HepG2 (cell line): ENCODE data around the gene ZNF697. TPM values are rescaled to one million over a fixed set of nuclear protein-coding genes. Genes with fewer than 3 reads are reported as not detected.
A peak's percentile ranks its signal among the peaks of the same experiment; 100 is the strongest.

Experiments
- BCL3 ChIP-seq: sonication (generic); formaldehyde crosslinking; IDR thresholded peaks from 2 replicates; pipeline ENCODE4 v1.5.1; 2020; ENCODE audit warnings: mild to moderate bottlenecking, missing genetic modification reagents, moderate library complexity
- BCL6 ChIP-seq: IDR thresholded peaks from 2 replicates; pipeline ENCODE4 v1.6.1; 2016; ENCODE audit warnings: missing genetic modification reagents, missing compliant biosample characterization
- ETV6 ChIP-seq: sonication (generic); formaldehyde crosslinking; conservative IDR thresholded peaks from 2 replicates; pipeline ENCODE4 v1.4.0; 2020; ENCODE audit warnings: missing genetic modification reagents
- MBNL3 ChIP-seq: fragments of 250-450 bp; sonication (Bioruptor Pico); conservative IDR thresholded peaks from 2 replicates; pipeline ENCODE4 v1.8.0; 2022; ENCODE audit warnings: mild to moderate bottlenecking, inconsistent platforms
- POLR2G ChIP-seq: fragments of 200-400 bp; formaldehyde crosslinking; IDR thresholded peaks from 2 replicates; pipeline ENCODE4 v1.6.1; 2018; ENCODE audit warnings: mild to moderate bottlenecking, low read depth, low read length, moderate library complexity
- RBM39 ChIP-seq: fragments of 200-400 bp; formaldehyde crosslinking; IDR thresholded peaks from one replicate; pipeline ENCODE4 v1.6.1; 2018; ENCODE audit warnings: antibody characterized with exemption, mild to moderate bottlenecking, low read depth, low read length; ENCODE audit not compliant: poor library complexity, severe bottlenecking
- RCOR2 ChIP-seq: IDR thresholded peaks from 2 replicates; pipeline ENCODE4 v1.6.1; 2016; ENCODE audit warnings: missing biosample characterization, missing genetic modification reagents
- REST ChIP-seq, 2 experiments: IDR thresholded peaks; 2 replicates each; pipeline ENCODE4 v1.6.1; 2011 to 2012; ENCODE audit warnings: low read length in 2 of 2, borderline replicate concordance in 1 of 2, low read depth in 1 of 2, mild to moderate bottlenecking in 1 of 2, moderate library complexity in 1 of 2
- SSRP1 ChIP-seq: IDR thresholded peaks from 2 replicates; pipeline ENCODE4 v1.6.1; 2016; ENCODE audit warnings: control low read depth
- SYNCRIP ChIP-seq: fragments of 200-400 bp; formaldehyde crosslinking; IDR thresholded peaks from 2 replicates; pipeline ENCODE4 v1.6.1; 2018; ENCODE audit warnings: mild to moderate bottlenecking, low read depth, low read length; ENCODE audit not compliant: insufficient read depth
- TEAD3 ChIP-seq: optimal IDR thresholded peaks from 2 replicates; pipeline ENCODE3; 2016; ENCODE audit warnings: borderline replicate concordance
- ZBTB4 ChIP-seq: sonication (generic); formaldehyde crosslinking; IDR thresholded peaks from 2 replicates; pipeline ENCODE4 v1.4.0; 2020; ENCODE audit warnings: missing genetic modification reagents, mild to moderate bottlenecking, borderline replicate concordance
- ZBTB44 ChIP-seq: sonication (generic); formaldehyde crosslinking; IDR thresholded peaks from 2 replicates; pipeline ENCODE4 v1.4.0; 2020; ENCODE audit warnings: missing genetic modification reagents
- ZFYVE20 ChIP-seq: sonication (generic); formaldehyde crosslinking; IDR thresholded peaks from 2 replicates; pipeline ENCODE4 v1.8.0; 2023; ENCODE audit warnings: low read depth, mild to moderate bottlenecking, moderate library complexity, missing genetic modification reagents, borderline replicate concordance
- ZNF382 ChIP-seq: sonication (generic); formaldehyde crosslinking; IDR thresholded peaks from 2 replicates; pipeline ENCODE4 v1.5.0; 2020; ENCODE audit warnings: missing genetic modification reagents, mild to moderate bottlenecking, borderline replicate concordance
- ZNF383 ChIP-seq: sonication (generic); formaldehyde crosslinking; IDR thresholded peaks from 2 replicates; pipeline ENCODE4 v1.4.0; 2020; ENCODE audit warnings: missing genetic modification reagents, mild to moderate bottlenecking, borderline replicate concordance
- ZNF607 ChIP-seq: sonication (generic); formaldehyde crosslinking; IDR thresholded peaks from 2 replicates; pipeline ENCODE4 v1.5.1; 2020; ENCODE audit warnings: missing genetic modification reagents, mild to moderate bottlenecking, borderline replicate concordance
- ZSCAN25 ChIP-seq: sonication (generic); formaldehyde crosslinking; IDR thresholded peaks from 2 replicates; pipeline ENCODE4 v1.8.0; 2022; ENCODE audit warnings: mild to moderate bottlenecking, missing genetic modification reagents
- polyA plus RNA-seq, 8 experiments: library from polyadenylated mRNA; depleted of rRNA in 3 of 8; stranded (reverse) in 7 of 8; unstranded in 1 of 8; fragments of >200 nt; fragmentation: Illumina TruSeq in 4 of 8; extraction: Trizol in 4 of 8; gene quantifications; 2 replicates each; pipeline versions ENCODE4 v1.2.1 to v1.2.3, GENCODE V29; 2011 to 2016; ENCODE audit warnings: low read depth in 4 of 8, missing spikeins in 1 of 8, mixed read lengths in 1 of 8; ENCODE audit not compliant: insufficient read depth in 1 of 8
- total RNA-seq, 5 experiments: library from RNA; depleted of rRNA; stranded (reverse); fragments of >200 nt; fragmentation: Illumina TruSeq; extraction: Trizol; gene quantifications; 2 replicates each; pipeline ENCODE4 v1.2.3, GENCODE V29; 2016; ENCODE audit warnings: low read depth in 1 of 5

Gene ZNF697
- total and polyA plus RNA-seq, 2 of the 13 experiments (the other 11 are each of a cell fraction or from before 2014, with no cell fraction given): 2.3 to 7.1 TPM

GRCh38 chr1:119647734-119648619 is at the start of gene ZNF697 (continued):
- 0 out of 2 replicates have a peak, but pooled peaks have one; percentile 15 for TF ChIP-seq ZNF607 (CRISPR knock-in tag)
- 0 out of 2 replicates have a peak, but pooled peaks have one; percentile 20 for TF ChIP-seq ETV6 (CRISPR knock-in tag)
- TF ChIP-seq RBM39: no peak
- peak; percentile 59; the same call in 1 of the 2 replicates for TF ChIP-seq BCL3
- no peak; the same call in 1 of the 2 replicates for TF ChIP-seq ZSCAN25
- no peak for TF ChIP-seq RCOR2 (CRISPR knock-in tag)
- no peak for TF ChIP-seq ZBTB44 (CRISPR knock-in tag)
- TF ChIP-seq SYNCRIP: no peak
- TF ChIP-seq ZBTB4 (CRISPR knock-in tag): no peak; the same call in 1 of the 2 replicates
- peak; percentile 83 for TF ChIP-seq POLR2G
- TF ChIP-seq TEAD3 (CRISPR knock-in tag): peak; percentile 74
- no peak for TF ChIP-seq SSRP1 (CRISPR knock-in tag)
- TF ChIP-seq ZNF383: no peak
- TF ChIP-seq MBNL3 (CRISPR knock-in tag): no peak
- no peak for TF ChIP-seq ZFYVE20 (CRISPR knock-in tag)
- TF ChIP-seq ZNF382 (CRISPR knock-in tag): no peak
- TF ChIP-seq BCL6: peak; percentile 38; the same call in 1 of the 2 replicates
- no peak for TF ChIP-seq REST (IDR thresholded peaks at IDR 0.05; ENCODE audit: borderline replicate concordance in 1 of 2, low read depth in 1 of 2, low read length in 2 of 2)
